Fibroblast of the aortic adventitia (primary cell): ENCODE data around the gene RNF214. TPM values are rescaled to one million over a fixed set of nuclear protein-coding genes. Genes with fewer than 3 reads are reported as not detected.
A peak's percentile ranks its signal among the peaks of the same experiment; 100 is the strongest.

Source experiments
- DNase-seq: peaks from one replicate; pipeline ENCODE4 v3.0.0-alpha.2; 2010; ENCODE audit warnings: low read depth
- H3K4me3 ChIP-seq: 2 replicates; pipeline ENCODE4 v1.5.1; 2011; ENCODE audit warnings: low read depth, mild to moderate bottlenecking, control low read depth, low read length, moderate library complexity
- total RNA-seq: library from RNA; depleted of rRNA; stranded (reverse); fragments of >200 nt; gene quantifications from 2 replicates; pipeline ENCODE4 v1.2.3, GENCODE V29; 2012; ENCODE audit warnings: low replicate concordance
- TF ChIP-seq, protein P1 (sequence below): IDR thresholded peaks from 2 replicates; pipeline ENCODE4 v1.5.1; 2011; ENCODE audit warnings: mild to moderate bottlenecking, low read length, control low read depth, inconsistent platforms; ENCODE audit not compliant: insufficient read depth

Gene RNF214
- total RNA-seq, 1 donor = 19.3 TPM

DNA sequence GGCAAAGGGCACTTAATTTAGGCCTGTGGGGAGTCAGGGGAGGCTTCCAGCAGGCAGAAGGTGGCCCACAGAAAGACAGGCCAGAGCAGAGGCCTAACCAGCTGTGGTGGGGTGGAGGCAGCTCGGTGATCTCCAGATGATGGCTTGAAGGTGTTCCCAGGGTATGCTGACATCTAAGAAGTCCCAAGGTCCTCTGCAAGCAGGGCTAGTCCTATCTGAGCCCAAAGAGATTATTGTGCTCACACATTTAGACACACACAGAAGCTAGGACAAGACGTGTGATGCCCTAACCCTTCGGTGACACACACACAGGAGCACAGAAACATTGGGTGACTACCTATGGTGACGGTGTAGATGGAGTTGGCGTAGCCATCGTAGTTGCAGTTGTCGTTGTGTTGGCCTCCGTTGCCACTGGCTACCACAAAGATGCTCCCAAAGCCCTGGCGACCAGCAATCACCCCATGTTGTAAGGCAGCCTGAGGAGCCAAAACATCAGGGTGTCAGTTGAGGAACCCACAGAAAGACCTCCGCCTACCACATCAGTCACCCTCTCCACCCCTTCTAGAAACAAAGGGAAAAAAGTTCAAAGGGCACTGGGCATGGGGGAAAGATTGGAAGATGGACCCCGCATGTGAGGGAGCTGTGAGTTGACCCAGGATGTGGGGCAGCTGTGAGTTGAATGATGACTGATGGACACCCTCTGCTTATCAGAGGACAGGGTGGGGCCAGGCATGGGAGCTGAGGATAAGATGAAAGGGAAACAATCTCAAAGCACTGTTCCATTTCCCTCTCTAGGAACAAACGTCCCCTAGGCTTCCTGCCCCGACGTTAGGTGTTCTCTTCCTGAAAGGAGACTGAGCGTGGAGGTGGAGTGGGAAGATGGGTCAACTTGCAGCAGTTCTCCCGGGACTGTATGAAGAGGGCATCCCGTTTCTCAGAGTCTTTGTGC lies 8.5 kb upstream of the RNF214 start:
- H3K4me3 ChIP-seq = no peak overlapping the region
- TF ChIP-seq, protein P1, sequence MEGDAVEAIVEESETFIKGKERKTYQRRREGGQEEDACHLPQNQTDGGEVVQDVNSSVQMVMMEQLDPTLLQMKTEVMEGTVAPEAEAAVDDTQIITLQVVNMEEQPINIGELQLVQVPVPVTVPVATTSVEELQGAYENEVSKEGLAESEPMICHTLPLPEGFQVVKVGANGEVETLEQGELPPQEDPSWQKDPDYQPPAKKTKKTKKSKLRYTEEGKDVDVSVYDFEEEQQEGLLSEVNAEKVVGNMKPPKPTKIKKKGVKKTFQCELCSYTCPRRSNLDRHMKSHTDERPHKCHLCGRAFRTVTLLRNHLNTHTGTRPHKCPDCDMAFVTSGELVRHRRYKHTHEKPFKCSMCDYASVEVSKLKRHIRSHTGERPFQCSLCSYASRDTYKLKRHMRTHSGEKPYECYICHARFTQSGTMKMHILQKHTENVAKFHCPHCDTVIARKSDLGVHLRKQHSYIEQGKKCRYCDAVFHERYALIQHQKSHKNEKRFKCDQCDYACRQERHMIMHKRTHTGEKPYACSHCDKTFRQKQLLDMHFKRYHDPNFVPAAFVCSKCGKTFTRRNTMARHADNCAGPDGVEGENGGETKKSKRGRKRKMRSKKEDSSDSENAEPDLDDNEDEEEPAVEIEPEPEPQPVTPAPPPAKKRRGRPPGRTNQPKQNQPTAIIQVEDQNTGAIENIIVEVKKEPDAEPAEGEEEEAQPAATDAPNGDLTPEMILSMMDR = no peak

DNA sequence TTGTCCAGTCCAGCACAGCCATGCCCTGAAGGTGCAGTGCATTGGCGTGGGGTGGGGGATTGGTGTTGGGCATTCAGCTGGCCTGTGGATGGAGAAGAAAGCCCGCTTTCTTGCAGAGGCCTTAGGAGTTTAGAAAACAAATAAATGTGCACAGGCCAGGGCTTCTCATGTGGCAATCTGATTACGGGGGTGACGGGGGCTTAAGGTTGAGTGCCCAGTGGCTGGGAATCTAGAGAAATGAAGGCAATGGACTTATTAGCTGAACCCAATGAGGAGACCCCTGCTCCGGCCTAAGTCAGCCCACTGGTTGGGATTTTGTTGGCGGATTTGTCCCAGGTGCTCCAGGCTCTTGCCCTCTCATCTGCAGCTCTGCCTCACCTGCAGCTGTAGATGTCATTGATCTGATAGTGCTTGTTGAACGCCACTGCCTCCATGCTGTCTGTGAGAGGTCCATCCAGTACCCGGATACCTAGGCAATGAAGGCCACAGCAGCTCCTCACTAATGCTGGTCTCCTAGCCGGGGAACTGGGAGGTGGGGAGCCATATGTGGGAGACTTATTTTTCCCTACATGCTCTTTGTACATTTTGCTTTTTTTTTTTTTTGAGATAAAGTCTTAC lies 6.8 kb upstream of the RNF214 start:
- TF ChIP-seq, protein P1 = no peak
- no peak for DNase-seq
- no peak overlapping the region for H3K4me3 ChIP-seq

More for the DNA sequence above, 8.5 kb upstream of the RNF214 start:
- no peak for DNase-seq

DNA sequence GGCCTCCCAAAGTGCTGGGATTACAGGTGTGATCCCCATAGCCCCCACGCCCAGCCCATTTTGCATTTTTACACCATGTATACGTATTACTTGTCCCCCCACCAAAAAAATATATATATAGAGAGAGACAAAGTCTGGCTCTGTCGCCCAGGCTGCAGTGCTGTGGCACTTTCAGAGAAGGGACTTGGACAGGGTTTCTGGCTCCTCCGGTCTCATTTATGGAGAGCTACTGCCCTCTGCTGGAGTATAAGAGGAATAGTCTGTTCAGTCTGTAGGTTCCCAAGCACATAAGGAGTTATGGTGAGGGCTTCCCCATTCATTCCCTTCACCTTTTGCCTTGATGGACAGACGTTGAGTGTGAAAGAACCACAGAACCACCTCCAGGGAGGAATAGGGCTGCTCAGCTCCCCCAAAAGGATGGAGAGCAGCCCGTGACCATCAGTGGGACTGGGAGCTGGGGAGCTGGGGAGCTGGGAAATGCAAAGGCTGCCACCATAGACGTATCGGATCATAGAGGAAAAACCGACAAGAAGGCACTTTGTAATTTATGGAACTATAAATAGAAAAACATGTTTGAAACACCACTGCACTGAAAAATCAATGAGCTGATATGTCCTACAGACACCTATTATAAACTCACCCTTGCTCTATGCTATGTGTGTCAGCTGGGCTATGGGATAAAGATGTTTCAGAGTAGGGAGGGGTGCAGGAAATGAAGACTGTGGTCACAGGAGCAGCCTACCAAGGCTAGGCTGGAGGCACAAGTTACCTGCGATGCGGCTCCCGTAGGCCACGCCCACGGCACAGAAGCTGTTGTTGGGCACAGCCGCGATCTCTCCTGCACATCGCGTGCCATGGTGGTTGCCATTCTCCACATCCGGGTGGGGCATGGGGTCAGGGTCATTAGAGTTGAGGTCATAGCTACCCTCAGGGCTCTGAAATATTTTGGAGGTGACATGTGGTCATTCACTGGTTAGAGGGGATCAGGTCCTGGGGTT lies 5.8 kb upstream of the RNF214 start:
- peak; percentile 87 for DNase-seq
- TF ChIP-seq, protein P1 = peak; percentile 77
- no peak overlapping the region for H3K4me3 ChIP-seq

DNA sequence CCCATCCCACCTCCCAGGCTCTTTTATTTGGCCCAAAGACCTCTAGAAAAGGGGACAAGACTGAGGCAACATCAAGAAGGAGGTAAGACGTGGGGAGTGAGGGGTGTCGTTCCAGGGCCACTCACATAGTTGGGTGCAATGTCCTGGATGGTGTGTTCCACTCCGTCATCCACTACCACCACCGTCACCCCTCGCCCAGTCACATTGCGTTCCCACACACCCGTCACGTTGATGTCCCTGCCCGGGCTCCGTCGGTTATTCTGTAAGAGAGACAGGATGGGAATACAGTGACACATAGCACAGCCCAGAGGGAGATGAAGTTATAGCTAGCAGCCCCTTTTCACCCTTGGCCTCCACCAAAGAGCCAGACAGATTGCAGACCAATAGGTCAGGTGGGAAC lies 4.4 kb upstream of the RNF214 start:
- TF ChIP-seq, protein P1 = no peak
- DNase-seq = no peak
- H3K4me3 ChIP-seq = no peak overlapping the region

DNA sequence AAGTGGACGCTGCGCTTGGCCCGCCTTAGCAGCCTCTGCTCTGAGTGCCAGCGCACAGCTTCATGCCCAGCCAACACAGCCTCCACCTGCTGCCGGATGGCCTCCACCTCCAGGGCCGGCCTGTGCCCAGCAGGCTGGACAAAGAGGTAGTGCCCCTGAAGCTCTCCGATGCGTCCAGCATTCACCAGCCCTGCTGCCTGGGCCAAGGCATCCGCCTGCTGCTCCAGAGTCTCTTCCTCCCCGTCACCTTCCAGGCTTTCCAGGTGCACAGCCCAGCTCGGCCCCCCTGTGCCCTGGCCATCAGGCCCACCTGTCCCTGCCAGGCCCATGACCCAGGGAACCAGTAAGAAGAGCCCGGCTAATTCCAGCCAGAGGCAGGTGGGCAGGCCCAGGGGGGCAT lies 3.1 kb upstream of the RNF214 start:
- no peak for DNase-seq
- no peak overlapping the region for H3K4me3 ChIP-seq
- TF ChIP-seq, protein P1 = no peak

DNA sequence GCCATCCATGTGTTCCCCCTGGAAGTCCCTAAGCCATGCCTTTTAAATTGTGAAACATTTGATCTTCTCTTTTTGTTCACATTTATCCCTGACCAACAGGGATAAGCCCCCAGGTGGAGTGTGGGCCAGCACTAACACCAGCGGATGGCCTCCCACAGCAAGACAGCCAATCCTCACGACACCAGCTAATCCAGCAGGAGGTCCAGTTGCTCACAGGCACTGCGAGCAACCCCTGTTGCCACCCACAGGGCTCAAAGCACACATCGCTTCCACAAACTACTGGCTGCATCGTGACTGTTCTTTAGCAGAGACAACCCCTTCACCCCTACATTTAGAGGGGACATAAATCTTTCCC lies 2.6 kb upstream of the RNF214 start:
- no peak for DNase-seq
- H3K4me3 ChIP-seq = peak overlapping the region; percentile 97
- TF ChIP-seq, protein P1 = no peak
